GM04503 (cell line): ENCODE data around the gene USP46.

Experiments used
- DNase-seq: peaks from one replicate; pipeline ENCODE4 v3.0.0-alpha.2; 2012; ENCODE audit warnings: low read depth

The USP46 gene

GRCh38 chr4:52573551-52573950 is 85.5 kb downstream of the USP46 start:
- DNase-seq: no peak

GRCh38 chr4:52572936-52573485 is 86.1 kb downstream of the USP46 start:
- peak; percentile 50 for DNase-seq

- no peak for DNase-seq
These were observed 90.8 kb downstream of the USP46 start for GRCh38 chr4:52568351-52568750.

- no peak for DNase-seq
These were observed 92.7 kb downstream of the USP46 start for GRCh38 chr4:52566136-52567031.

GRCh38 chr4:52560844-52561280 is 98.2 kb downstream of the USP46 start:
- no peak for DNase-seq

- DNase-seq: no peak
These were observed 103.8 kb downstream of the USP46 start for GRCh38 chr4:52555356-52555716.

- no peak for DNase-seq
These were observed 104.3 kb downstream of the USP46 start for GRCh38 chr4:52554612-52555355.

GRCh38 chr4:52552778-52553177 is 106.3 kb downstream of the USP46 start:
- DNase-seq: no peak

- DNase-seq: no peak
These were observed 107.6 kb downstream of the USP46 start for GRCh38 chr4:52551487-52551886.

- DNase-seq: no peak
These were observed 108.9 kb downstream of the USP46 start for GRCh38 chr4:52550186-52550585.

- no peak for DNase-seq
These were observed 110.1 kb downstream of the USP46 start for GRCh38 chr4:52548818-52549570.

GRCh38 chr4:52546449-52546848 is 112.7 kb downstream of the USP46 start:
- no peak for DNase-seq

GRCh38 chr4:52545099-52546069 is 113.7 kb downstream of the USP46 start:
- DNase-seq: peak; percentile 18
